DOHH2 (cell line): ENCODE results near the gene LRRC7.

ENCODE experiments used
- EZH2phosphoT487 ChIP-seq: fragments of 200-600 bp; sonication (generic); IDR thresholded peaks from 2 replicates; pipeline ENCODE4 v1.6.1; 2017; ENCODE audit warnings: borderline replicate concordance, mild to moderate bottlenecking, antibody characterized with exemption, low read length, moderate library complexity, mixed read lengths
- TF ChIP-seq, protein P1 (sequence below): fragments of 200-600 bp; sonication (generic); IDR thresholded peaks from one replicate; pipeline ENCODE4 v1.5.1; 2014; ENCODE audit warnings: antibody characterized with exemption, mild to moderate bottlenecking, low read depth, low read length; ENCODE audit not compliant: poor library complexity, severe bottlenecking

DNA sequence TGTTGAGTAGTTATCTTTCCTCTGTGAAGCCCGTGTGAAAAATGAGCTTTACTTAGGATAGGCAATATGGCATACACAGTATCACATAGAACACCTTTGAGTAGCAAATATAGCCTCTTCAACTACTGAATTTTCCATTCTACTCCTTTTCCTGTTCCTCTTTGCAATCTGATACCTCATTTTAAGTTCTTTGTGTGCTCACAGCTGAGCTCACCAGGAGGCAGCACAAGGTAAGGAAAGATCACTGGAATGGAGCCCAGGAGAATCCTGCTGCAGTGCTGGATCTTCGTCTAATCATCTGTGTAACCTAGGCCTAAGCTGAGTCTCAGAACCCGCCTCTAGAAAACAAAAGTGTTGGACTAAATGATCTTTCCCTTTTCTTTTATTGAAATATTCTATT lies 466.7 kb downstream of the LRRC7 start:
- TF ChIP-seq, protein P1, sequence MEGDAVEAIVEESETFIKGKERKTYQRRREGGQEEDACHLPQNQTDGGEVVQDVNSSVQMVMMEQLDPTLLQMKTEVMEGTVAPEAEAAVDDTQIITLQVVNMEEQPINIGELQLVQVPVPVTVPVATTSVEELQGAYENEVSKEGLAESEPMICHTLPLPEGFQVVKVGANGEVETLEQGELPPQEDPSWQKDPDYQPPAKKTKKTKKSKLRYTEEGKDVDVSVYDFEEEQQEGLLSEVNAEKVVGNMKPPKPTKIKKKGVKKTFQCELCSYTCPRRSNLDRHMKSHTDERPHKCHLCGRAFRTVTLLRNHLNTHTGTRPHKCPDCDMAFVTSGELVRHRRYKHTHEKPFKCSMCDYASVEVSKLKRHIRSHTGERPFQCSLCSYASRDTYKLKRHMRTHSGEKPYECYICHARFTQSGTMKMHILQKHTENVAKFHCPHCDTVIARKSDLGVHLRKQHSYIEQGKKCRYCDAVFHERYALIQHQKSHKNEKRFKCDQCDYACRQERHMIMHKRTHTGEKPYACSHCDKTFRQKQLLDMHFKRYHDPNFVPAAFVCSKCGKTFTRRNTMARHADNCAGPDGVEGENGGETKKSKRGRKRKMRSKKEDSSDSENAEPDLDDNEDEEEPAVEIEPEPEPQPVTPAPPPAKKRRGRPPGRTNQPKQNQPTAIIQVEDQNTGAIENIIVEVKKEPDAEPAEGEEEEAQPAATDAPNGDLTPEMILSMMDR = no peak
- no peak for TF ChIP-seq EZH2phosphoT487
